ENCODE measurements around the gene TMEM169.
"Not testable (repeated sequence)": the region's sequence is repeated elsewhere in the genome, so short reads cannot be mapped to it uniquely, and the experiment has no call there.

- TF ChIP-seq CTCF (IDR thresholded peaks at IDR 0.05); POLR2A (IDR thresholded peaks at IDR 0.05); EP300 (IDR thresholded peaks at IDR 0.05; ENCODE audit: low read depth); POLR2AphosphoS5 (IDR thresholded peaks at IDR 0.05): not testable (repeated sequence)
Measured at GRCh38 chr2:216141516-216141915, 59.8 kb downstream of the TMEM169 start.

Data from transverse colon (tissue), 4 donors.